Measurements from ENCODE around the gene ST3GAL5. TPM values are rescaled to one million over a fixed set of nuclear protein-coding genes. Genes with fewer than 3 reads are reported as not detected.

Gene ST3GAL5
- polyA plus RNA-seq, 1 experiment: 16.0 TPM

DNA sequence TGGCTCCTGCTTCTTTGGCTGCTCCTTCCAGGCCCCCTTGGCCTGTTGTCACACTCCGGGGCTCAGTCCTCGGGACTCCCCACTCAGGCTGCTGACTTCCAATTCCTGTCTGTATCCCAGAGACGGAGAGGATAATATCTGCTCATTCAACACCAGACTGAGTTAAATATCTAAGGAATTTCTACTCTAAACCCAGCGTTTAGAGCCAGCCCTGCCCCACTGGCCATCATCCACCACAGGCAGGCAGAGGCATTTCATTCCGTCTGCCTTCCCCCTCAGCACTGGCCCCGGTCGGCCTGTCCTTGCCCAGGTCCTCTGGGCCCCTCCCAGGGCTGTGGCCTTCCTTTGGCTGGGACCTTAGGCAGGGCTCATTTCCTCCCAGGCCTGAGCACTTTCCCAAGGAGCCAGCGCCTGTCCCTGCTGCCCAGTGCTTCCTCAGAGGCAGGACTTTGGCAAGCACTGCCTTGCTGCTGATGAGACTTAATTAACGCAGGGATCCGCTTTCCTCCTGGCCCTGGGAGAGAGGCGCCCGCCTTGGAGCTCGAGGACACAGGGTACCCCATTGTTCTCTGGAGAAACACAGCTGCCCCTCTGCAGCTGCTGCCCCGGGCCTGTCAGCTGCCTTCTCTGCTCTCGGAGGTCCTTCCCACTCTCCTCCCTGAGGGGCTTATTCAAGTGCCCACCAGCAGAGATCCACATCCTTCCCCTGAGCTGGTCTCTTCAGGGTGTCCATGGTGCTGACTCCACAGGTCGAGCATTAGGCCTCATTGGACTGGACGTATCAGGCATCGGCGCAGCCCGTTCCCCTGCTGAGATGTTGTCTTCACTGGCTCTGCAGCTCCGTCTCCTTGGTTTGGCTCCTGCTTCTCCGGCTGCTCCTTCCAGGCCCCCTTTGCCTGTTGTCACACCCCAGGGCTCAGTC, 92.2 kb downstream of the ST3GAL5 start:
- Histone ChIP-seq H3K36me3 (ENCODE audit: control insufficient read depth, insufficient read depth, low read length) (no peaks in the 10 kb centered on the region), H3K4me3 (ENCODE audit: low read depth, low read length) (no peak overlapping the region), H3K27me3 (ENCODE audit: control insufficient read depth, insufficient read depth, low read length) (no peaks in the 10 kb centered on the region)
- POLR2A ChIA-PET: no interaction called here
- CTCF ChIA-PET: interaction anchor here (0.7 to 4.6 kb wide), 9 partner anchors 13 to 159 kb away, joined by 3 to 40 read pairs (median 6); no protein-coding TSS in a partner anchor
- TF ChIP-seq, protein P1, sequence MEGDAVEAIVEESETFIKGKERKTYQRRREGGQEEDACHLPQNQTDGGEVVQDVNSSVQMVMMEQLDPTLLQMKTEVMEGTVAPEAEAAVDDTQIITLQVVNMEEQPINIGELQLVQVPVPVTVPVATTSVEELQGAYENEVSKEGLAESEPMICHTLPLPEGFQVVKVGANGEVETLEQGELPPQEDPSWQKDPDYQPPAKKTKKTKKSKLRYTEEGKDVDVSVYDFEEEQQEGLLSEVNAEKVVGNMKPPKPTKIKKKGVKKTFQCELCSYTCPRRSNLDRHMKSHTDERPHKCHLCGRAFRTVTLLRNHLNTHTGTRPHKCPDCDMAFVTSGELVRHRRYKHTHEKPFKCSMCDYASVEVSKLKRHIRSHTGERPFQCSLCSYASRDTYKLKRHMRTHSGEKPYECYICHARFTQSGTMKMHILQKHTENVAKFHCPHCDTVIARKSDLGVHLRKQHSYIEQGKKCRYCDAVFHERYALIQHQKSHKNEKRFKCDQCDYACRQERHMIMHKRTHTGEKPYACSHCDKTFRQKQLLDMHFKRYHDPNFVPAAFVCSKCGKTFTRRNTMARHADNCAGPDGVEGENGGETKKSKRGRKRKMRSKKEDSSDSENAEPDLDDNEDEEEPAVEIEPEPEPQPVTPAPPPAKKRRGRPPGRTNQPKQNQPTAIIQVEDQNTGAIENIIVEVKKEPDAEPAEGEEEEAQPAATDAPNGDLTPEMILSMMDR (IDR thresholded peaks at IDR 0.05; ENCODE audit: insufficient read depth, low read depth, low read length): no peak
- no peak for DNase-seq (ENCODE audit: low read depth)

DNA sequence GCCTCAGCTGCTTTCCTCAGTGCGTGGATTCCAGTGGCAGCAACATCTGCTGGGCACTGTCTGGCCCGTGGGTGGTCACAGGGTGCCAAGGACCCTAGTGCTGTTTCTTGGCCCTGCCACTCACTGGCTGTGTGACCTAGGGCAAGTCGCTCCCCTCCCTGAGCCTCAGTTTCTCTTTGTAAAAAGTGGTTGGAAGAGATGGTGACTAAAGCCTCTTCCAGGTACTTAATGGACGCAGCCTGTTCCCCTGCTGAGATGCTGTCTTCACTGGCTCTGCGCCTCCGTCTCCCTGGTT, 92.8 kb downstream of the ST3GAL5 start:
- H3K27me3 ChIP-seq (ENCODE audit: control insufficient read depth, insufficient read depth, low read length): no peaks in the 10 kb centered on the region
- TF ChIP-seq, protein P1 (IDR thresholded peaks at IDR 0.05; ENCODE audit: insufficient read depth, low read depth, low read length): no peak
- CTCF ChIA-PET: interaction anchor here (0.8 to 4.6 kb wide), 6 partner anchors 18 to 67 kb away, joined by 3 to 40 read pairs (median 10); no protein-coding TSS in a partner anchor
- no peak overlapping the region for H3K4me3 ChIP-seq (ENCODE audit: low read depth, low read length)
- no peaks in the 10 kb centered on the region for H3K36me3 ChIP-seq (ENCODE audit: control insufficient read depth, insufficient read depth, low read length)
- POLR2A ChIA-PET: no interaction called here
- DNase-seq (ENCODE audit: low read depth): no peak

DNA sequence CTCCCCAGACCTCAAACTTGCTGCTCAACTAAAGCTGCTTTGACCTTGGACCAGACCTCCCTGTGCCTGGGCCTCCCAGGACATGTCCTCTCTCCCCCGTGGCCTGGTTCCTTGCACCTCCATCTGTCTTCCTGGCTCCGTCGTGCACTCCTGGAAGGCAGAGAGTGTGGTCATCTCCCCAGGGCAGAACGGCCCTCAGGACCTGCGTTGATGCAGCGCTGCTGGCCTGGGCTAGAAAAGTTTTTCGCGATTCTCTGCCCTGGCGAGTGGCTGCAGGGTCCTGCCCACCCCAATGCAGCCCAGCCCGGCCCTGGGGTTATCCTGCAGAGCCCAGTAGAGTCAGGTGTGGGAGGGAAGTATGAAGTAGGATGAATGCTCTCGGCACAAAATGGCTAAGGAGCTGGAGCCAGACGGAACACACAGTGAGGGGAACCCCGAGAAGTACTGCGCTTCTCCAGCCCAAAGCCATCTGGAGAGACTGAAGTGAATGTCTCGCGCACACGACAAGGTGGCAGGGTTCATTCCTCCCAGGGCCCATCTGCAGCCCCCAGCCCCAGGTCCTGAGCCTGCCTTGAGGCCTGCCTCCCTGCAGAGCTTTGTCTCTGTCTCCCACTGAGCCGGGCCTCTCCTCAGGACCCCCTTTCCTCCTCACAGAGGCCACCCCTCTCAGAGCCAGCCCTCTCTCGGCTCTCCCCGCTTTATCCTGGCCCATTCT, 93.3 kb downstream of the ST3GAL5 start:
- TF ChIP-seq, protein P1 (IDR thresholded peaks at IDR 0.05; ENCODE audit: insufficient read depth, low read depth, low read length): no peak
- H3K4me3 ChIP-seq (ENCODE audit: low read depth, low read length): no peak overlapping the region
- CTCF ChIA-PET: interaction anchor here (0.7 to 4.6 kb wide), 10 partner anchors 9 to 67 kb away, joined by 3 to 40 read pairs (median 4); no protein-coding TSS in a partner anchor
- POLR2A ChIA-PET: no interaction called here
- H3K27me3 ChIP-seq (ENCODE audit: control insufficient read depth, insufficient read depth, low read length): no peaks in the 10 kb centered on the region
- no peaks in the 10 kb centered on the region for H3K36me3 ChIP-seq (ENCODE audit: control insufficient read depth, insufficient read depth, low read length)
- DNase-seq (ENCODE audit: low read depth): no peak

DNA sequence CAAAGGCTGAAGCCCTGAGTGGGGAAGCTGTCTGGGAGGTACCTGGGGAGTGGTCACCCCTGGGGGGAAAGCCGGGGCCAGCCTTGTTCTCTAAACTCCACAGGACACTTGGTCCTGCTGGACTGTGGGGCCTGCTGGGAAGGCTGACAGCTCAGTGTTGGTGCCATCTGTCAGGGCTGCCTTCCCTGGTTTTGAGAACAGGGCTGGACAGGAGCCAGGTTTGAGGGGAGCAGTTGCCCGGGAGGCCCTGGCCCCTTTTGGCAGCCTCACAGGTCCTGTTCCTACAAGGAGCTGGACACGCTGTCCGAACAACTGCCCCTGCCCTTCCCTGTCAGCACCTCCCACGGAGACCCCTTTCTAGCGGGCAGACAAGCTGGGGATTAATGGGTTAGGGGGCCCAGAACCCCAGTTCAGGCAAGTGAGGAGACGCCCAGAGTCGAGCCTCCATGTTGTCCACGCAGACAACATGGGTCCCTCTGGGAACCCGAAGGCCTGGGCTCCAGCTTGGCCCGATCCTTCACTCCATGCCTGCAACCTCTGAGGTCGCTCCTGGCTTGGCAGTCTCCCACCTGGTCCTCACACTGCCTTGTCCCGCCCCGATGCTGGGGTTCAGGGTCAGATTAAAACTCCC, 94.2 kb downstream of the ST3GAL5 start:
- Histone ChIP-seq H3K27me3 (ENCODE audit: control insufficient read depth, insufficient read depth, low read length) (no peaks in the 10 kb centered on the region), H3K4me3 (ENCODE audit: low read depth, low read length) (no peak overlapping the region), H3K36me3 (ENCODE audit: control insufficient read depth, insufficient read depth, low read length) (no peaks in the 10 kb centered on the region)
- TF ChIP-seq, protein P1 (IDR thresholded peaks at IDR 0.05; ENCODE audit: insufficient read depth, low read depth, low read length): no peak
- CTCF ChIA-PET: interaction anchor here (0.7 to 4.6 kb wide), 9 partner anchors 10 to 66 kb away, joined by 3 to 40 read pairs (median 4); no protein-coding TSS in a partner anchor
- no peak for DNase-seq (ENCODE audit: low read depth)
- POLR2A ChIA-PET: no interaction called here

DNA sequence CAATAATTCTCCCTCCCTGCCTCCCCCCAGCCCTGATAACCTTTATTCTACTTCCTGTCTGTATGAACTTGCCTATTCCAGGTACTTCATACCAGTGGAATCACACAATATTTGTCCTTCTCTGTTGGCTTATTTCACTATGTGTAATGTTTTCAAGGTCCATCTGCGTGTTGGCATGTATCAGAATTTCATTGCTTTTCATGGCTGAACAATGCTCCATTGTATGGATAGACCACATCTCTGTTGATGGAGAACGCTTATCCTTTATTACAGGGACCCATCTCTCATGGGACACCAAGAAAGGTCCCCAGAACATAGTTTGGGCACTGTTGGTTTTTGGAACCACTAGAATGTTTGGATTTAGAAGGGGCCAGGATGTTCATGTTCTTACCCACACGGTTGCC, 94.8 kb downstream of the ST3GAL5 start:
- POLR2A ChIA-PET: no interaction called here
- Histone ChIP-seq H3K36me3 (ENCODE audit: control insufficient read depth, insufficient read depth, low read length) (no peaks in the 10 kb centered on the region), H3K4me3 (ENCODE audit: low read depth, low read length) (no peak overlapping the region), H3K27me3 (ENCODE audit: control insufficient read depth, insufficient read depth, low read length) (no peaks in the 10 kb centered on the region)
- no peak for DNase-seq (ENCODE audit: low read depth)
- CTCF ChIA-PET: interaction anchor here (1.1 to 4.6 kb wide), 6 partner anchors 10 to 65 kb away, joined by 3 to 40 read pairs (median 10); no protein-coding TSS in a partner anchor
- TF ChIP-seq, protein P1 (IDR thresholded peaks at IDR 0.05; ENCODE audit: insufficient read depth, low read depth, low read length): no peak

Data from BJ (cell line).